ENCODE data around the gene TIMM17A.

The TIMM17A gene

GRCh38 chr1:201989354-201990128 lies 34.2 kb downstream of the TIMM17A start:
- DNase-seq (ENCODE audit: insufficient read length) (no peak), FAIRE-seq (no peak)
- TF ChIP-seq POLR2A (IDR thresholded peaks at IDR 0.05; ENCODE audit: low read depth, low read length) (no peak), TAF1 (IDR thresholded peaks at IDR 0.05; ENCODE audit: borderline replicate concordance, low read depth, low read length) (no peak), POLR2AphosphoS5 (IDR thresholded peaks at IDR 0.05; ENCODE audit: low read depth, low read length) (no peak)

GRCh38 chr1:201990427-201990826 lies 35.1 kb downstream of the TIMM17A start:
- DNase-seq (ENCODE audit: insufficient read length) (no peak), FAIRE-seq (no peak)
- no peak for TF ChIP-seq TAF1 (IDR thresholded peaks at IDR 0.05; ENCODE audit: borderline replicate concordance, low read depth, low read length)
- TF ChIP-seq POLR2AphosphoS5 (IDR thresholded peaks at IDR 0.05; ENCODE audit: low read depth, low read length): no peak
- no peak for TF ChIP-seq POLR2A (IDR thresholded peaks at IDR 0.05; ENCODE audit: low read depth, low read length)

GRCh38 chr1:201999625-202000238 lies 44.4 kb downstream of the TIMM17A start:
- TF ChIP-seq POLR2A (IDR thresholded peaks at IDR 0.05; ENCODE audit: low read depth, low read length): no peak
- TF ChIP-seq POLR2AphosphoS5 (IDR thresholded peaks at IDR 0.05; ENCODE audit: low read depth, low read length): no peak
- no peak for TF ChIP-seq TAF1 (IDR thresholded peaks at IDR 0.05; ENCODE audit: borderline replicate concordance, low read depth, low read length)
- no peak for DNase-seq (ENCODE audit: insufficient read length)
- FAIRE-seq: peak; percentile 67

- TF ChIP-seq TAF1 (IDR thresholded peaks at IDR 0.05; ENCODE audit: borderline replicate concordance, low read depth, low read length) (no peak), POLR2A (IDR thresholded peaks at IDR 0.05; ENCODE audit: low read depth, low read length) (no peak), POLR2AphosphoS5 (IDR thresholded peaks at IDR 0.05; ENCODE audit: low read depth, low read length) (no peak)
- no peak for DNase-seq (ENCODE audit: insufficient read length)
- no peak for FAIRE-seq
Measured at GRCh38 chr1:202002507-202002906, 47.2 kb downstream of the TIMM17A start.

GRCh38 chr1:202004711-202005110 lies 49.4 kb downstream of the TIMM17A start:
- TF ChIP-seq POLR2AphosphoS5 (IDR thresholded peaks at IDR 0.05; ENCODE audit: low read depth, low read length): no peak
- no peak for TF ChIP-seq TAF1 (IDR thresholded peaks at IDR 0.05; ENCODE audit: borderline replicate concordance, low read depth, low read length)
- no peak for TF ChIP-seq POLR2A (IDR thresholded peaks at IDR 0.05; ENCODE audit: low read depth, low read length)
- DNase-seq (ENCODE audit: insufficient read length) (no peak), FAIRE-seq (no peak)

- FAIRE-seq (no peak), DNase-seq (ENCODE audit: insufficient read length) (no peak)
- no peak for TF ChIP-seq POLR2A (IDR thresholded peaks at IDR 0.05; ENCODE audit: low read depth, low read length)
- TF ChIP-seq TAF1 (IDR thresholded peaks at IDR 0.05; ENCODE audit: borderline replicate concordance, low read depth, low read length): no peak
- no peak for TF ChIP-seq POLR2AphosphoS5 (IDR thresholded peaks at IDR 0.05; ENCODE audit: low read depth, low read length)
Measured at GRCh38 chr1:202005958-202006357, 50.7 kb downstream of the TIMM17A start.

- FAIRE-seq (no peak), DNase-seq (ENCODE audit: insufficient read length) (no peak)
- TF ChIP-seq POLR2AphosphoS5 (IDR thresholded peaks at IDR 0.05; ENCODE audit: low read depth, low read length) (no peak), TAF1 (IDR thresholded peaks at IDR 0.05; ENCODE audit: borderline replicate concordance, low read depth, low read length) (no peak)
Measured at GRCh38 chr1:202007304-202007703, 52.0 kb downstream of the TIMM17A start.

GRCh38 chr1:202007805-202008489 lies 52.6 kb downstream of the TIMM17A start:
- FAIRE-seq (no peak), DNase-seq (ENCODE audit: insufficient read length) (no peak)
- TF ChIP-seq POLR2A (IDR thresholded peaks at IDR 0.05; ENCODE audit: low read depth, low read length): no peak
- TF ChIP-seq POLR2AphosphoS5 (IDR thresholded peaks at IDR 0.05; ENCODE audit: low read depth, low read length): no peak
- TF ChIP-seq TAF1 (IDR thresholded peaks at IDR 0.05; ENCODE audit: borderline replicate concordance, low read depth, low read length): no peak

- TF ChIP-seq POLR2A (IDR thresholded peaks at IDR 0.05; ENCODE audit: low read depth, low read length) (no peak), TAF1 (IDR thresholded peaks at IDR 0.05; ENCODE audit: borderline replicate concordance, low read depth, low read length) (no peak), POLR2AphosphoS5 (IDR thresholded peaks at IDR 0.05; ENCODE audit: low read depth, low read length) (no peak)
- FAIRE-seq: peak; percentile 76
Measured at GRCh38 chr1:202009326-202010179, 54.2 kb downstream of the TIMM17A start.

GRCh38 chr1:202010180-202011015 lies 55.1 kb downstream of the TIMM17A start, which contains the start of gene ELF3:
TSS of gene ELF3 (plus strand) at chr1:202010587. CDS start at chr1:202011137, 550 bp downstream.
- no peak for TF ChIP-seq POLR2AphosphoS5 (IDR thresholded peaks at IDR 0.05; ENCODE audit: low read depth, low read length)
- no peak for TF ChIP-seq POLR2A (IDR thresholded peaks at IDR 0.05; ENCODE audit: low read depth, low read length)
- TF ChIP-seq TAF1 (IDR thresholded peaks at IDR 0.05; ENCODE audit: borderline replicate concordance, low read depth, low read length): no peak
- peak; percentile 58 for DNase-seq (ENCODE audit: insufficient read length)

More at GRCh38 chr1:202009326-202010179, 54.2 kb downstream of the TIMM17A start:
- DNase-seq (ENCODE audit: insufficient read length): peak; percentile 61

More at GRCh38 chr1:202010180-202011015, 55.1 kb downstream of the TIMM17A start, which contains the start of gene ELF3:
- peak; percentile 69 for FAIRE-seq
